ENCODE measurements around the gene ZSWIM1.
"Not testable (repeated sequence)": the region's sequence is repeated elsewhere in the genome, so short reads cannot be mapped to it uniquely, and the experiment has no call there.

The ZSWIM1 gene

GRCh38 chr20:45890077-45890984 lies 9.3 kb downstream of the ZSWIM1 start:
- no peak for DNase-seq (ENCODE audit: low spot score)

DNA sequence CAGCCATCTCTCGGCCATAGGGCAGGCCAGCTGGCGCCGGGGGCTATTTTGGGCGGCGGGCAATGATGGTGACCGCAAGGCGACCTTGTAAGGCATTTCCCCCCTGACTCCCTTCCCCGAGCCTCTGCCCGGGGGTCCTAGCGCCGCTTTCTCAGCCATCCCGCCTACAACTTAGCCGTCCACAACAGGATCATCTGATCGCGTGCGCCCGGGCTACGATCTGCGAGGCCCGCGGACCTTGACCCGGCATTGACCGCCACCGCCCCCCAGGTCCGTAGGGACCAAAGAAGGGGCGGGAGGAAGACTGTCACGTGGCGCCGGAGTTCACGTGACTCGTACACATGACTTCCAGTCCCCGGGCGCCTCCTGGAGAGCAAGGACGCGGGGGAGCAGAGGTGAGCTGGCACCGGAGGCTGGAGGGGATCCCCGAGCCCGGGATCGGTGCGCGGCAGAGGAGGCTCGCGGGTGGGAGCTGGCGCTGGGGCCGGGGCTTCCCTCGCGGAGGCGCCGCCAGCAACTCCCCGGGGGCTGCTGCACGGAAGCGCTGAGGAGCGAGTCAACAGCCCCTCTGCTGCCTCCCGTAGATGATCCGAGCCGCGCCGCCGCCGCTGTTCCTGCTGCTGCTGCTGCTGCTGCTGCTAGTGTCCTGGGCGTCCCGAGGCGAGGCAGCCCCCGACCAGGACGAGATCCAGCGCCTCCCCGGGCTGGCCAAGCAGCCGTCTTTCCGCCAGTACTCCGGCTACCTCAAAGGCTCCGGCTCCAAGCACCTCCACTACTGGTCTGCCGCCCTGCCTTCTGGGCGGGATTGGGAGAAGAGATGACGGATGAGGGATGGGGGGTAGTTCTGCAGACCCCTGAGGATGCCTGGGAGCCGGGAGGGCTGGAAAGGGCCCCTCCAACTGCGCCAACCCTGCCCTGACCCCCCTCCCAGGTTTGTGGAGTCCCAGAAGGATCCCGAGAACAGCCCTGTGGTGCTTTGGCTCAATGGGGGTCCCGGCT lies 10.3 kb downstream of the ZSWIM1 start, which contains the start of the genes CTSA and NEURL2:
TSS of gene CTSA (plus strand) at position 351 of the 999 bp plus-strand sequence. CDS start at position 585, 234 bp downstream.
TSS of gene NEURL2 (minus strand) at position 224 of the 999 bp plus-strand sequence. CDS start at position 7, 217 bp downstream.
- DNase-seq (ENCODE audit: low spot score), result peak; percentile 88

DNA sequence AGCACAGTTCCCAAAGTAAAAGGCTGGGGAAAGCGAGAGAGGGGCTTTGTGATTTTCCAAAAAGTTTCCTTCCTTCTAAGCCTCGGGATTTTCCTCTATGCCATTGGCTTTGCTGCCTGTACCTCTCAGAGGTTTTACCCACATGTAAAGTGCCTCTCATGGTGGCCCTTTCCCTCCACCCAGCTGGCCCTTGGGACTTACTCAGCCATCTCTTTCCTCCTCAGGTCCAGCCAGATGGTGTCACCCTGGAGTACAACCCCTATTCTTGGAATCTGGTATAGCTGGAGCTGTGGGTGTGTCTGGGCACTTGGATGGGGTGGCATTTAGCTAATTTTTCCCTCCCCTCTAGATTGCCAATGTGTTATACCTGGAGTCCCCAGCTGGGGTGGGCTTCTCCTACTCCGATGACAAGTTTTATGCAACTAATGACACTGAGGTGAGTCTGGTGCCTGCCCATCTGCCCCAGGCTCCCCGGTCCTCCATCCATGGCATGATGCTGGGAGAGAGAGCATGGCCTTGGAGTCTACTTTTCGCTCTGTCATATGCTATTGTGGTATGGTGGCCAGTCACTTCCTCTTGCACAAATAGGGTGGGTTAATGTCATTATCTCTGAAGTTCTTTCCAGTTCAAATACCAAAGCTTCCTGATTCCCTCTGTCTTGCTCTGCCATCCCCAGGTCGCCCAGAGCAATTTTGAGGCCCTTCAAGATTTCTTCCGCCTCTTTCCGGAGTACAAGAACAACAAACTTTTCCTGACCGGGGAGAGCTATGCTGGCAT lies 11.2 kb downstream of the ZSWIM1 start:
- no peak for DNase-seq (ENCODE audit: low spot score)

DNA sequence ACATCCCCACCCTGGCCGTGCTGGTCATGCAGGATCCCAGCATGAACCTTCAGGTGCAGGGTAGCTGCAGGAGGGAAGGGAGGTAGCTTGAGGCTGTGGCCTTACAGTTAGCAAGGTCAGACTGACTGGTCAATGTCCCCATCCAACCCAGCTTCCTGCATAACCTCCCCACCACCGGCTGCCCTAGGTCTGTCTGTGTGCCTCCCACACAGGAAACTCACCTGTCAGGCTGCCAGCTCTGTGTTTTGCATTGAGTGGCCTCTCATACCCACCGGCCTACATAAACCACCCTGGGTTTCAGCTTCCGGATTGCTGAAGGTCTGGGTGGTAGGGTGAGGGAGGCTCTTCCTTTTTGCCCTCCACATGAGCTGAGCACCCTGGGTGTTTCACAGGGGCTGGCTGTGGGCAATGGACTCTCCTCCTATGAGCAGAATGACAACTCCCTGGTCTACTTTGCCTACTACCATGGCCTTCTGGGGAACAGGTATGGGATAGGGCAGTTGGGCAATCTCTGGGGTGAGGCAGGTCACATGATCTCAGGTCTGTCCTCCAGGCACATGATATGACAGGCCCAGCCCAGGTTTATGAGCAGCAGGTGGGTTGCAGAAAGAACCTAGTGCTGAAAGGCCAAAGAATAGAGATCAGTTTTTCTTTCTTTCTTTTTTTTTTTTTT lies 11.9 kb downstream of the ZSWIM1 start:
- DNase-seq (ENCODE audit: low spot score), result no peak

- DNase-seq (ENCODE audit: low spot score), result no peak
Measured at GRCh38 chr20:45893831-45894230, 12.8 kb downstream of the ZSWIM1 start.

GRCh38 chr20:45894797-45895196 lies 13.8 kb downstream of the ZSWIM1 start:
- no peak for DNase-seq (ENCODE audit: low spot score)

DNA sequence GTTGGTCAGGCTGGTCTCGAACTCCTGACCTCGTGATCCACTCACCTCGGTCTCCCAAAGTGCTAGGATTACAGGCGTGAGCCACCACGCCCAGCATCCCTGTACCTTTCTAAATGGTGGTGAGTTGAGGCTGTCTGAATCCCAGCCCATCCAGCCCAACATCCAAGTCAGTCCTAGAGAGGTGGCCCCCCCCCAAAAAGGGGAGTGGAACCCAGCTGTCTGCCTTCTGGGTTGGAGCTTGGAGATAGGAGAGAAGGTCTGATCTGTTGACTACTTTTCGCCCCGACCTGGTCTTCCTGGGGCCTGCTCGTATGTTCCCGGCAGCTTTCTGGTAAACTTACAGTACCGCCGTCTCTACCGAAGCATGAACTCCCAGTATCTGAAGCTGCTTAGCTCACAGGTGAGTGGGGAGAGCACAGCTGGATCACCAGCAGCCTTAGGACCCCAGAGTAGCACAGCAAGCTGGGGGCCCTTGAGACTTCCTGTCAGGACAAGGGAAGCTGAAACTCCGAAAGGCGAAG lies 15.7 kb downstream of the ZSWIM1 start:
- DNase-seq (ENCODE audit: low spot score), result no peak

DNA sequence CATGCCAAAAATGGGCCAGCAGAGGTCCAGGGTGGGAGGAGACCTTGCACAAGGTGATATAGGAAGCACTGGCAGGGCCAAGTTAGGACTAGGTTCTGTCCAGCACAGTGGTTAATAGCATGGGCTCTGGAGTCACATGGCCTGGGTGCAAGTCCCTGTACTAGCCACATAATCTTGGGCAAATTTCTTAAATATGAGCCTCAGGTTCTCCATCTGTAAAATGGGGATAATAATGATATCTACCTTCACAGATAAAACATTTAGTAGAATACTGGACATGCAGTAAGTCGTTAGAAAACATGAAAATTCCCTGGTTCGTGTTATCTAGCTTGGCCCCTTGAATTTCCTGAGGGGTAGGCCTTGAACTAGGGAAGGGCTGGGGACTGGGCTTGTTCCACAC lies 16.3 kb downstream of the ZSWIM1 start:
- no peak for DNase-seq (ENCODE audit: low spot score)

DNA sequence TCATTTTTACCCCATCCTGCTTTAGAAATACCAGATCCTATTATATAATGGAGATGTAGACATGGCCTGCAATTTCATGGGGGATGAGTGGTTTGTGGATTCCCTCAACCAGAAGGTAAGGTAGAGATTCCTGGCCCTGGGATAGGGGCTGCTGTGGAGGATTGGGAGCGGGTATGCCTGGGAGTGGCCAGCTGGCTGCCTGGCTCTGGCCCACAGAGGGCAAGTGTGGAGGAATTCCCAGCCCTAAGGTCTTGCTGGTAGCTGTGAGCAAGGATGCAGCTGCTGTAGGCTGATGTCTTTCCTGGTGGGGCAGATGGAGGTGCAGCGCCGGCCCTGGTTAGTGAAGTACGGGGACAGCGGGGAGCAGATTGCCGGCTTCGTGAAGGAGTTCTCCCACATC lies 16.7 kb downstream of the ZSWIM1 start:
- no peak for DNase-seq (ENCODE audit: low spot score)

GRCh38 chr20:45898285-45898684 lies 17.3 kb downstream of the ZSWIM1 start:
- DNase-seq (ENCODE audit: low spot score), result no peak

DNA sequence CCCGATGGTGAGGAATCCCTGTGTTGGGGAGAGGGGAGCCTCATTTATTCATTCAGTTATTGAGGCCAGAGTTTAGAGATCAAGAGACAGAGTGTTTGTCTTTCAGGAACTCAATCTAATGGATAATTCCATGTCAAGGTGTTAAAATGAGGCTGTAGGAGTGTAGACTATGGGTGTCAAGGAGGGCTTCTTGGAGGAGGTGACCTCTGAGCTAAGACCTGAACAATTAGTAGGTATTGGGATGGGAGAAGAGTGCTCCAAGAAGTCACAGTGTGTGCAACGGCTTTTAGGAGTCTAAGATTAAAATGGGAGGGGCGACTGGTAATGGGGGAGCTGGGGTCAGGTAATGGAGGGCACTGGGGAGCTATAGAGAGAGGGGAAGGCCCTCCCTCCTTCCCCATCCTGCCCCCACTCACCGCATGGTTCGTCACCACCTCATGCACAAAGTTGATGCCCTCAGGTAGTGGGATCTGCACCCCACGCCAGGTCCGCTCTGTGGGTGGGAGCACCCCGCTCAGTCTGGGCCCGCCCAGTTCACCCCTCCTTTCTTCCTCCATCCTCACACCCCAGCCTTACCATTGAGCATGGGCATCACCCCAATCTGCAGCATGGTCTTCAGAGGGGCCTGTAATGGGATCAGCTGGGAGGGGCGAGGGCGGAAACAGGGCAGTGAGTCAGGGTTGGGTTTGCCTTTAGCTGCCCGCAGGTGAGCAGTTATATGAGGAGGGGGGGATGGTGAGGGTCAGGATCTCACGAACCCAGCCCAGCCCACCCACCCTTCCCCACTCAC lies 18.2 kb downstream of the ZSWIM1 start:
- DNase-seq (ENCODE audit: low spot score), result no peak

GRCh38 chr20:45901332-45901731 lies 20.3 kb downstream of the ZSWIM1 start:
- not testable (repeated sequence) for DNase-seq (ENCODE audit: low spot score)

GRCh38 chr20:45902199-45902701 lies 21.2 kb downstream of the ZSWIM1 start:
- DNase-seq (ENCODE audit: low spot score), result no peak

DNA sequence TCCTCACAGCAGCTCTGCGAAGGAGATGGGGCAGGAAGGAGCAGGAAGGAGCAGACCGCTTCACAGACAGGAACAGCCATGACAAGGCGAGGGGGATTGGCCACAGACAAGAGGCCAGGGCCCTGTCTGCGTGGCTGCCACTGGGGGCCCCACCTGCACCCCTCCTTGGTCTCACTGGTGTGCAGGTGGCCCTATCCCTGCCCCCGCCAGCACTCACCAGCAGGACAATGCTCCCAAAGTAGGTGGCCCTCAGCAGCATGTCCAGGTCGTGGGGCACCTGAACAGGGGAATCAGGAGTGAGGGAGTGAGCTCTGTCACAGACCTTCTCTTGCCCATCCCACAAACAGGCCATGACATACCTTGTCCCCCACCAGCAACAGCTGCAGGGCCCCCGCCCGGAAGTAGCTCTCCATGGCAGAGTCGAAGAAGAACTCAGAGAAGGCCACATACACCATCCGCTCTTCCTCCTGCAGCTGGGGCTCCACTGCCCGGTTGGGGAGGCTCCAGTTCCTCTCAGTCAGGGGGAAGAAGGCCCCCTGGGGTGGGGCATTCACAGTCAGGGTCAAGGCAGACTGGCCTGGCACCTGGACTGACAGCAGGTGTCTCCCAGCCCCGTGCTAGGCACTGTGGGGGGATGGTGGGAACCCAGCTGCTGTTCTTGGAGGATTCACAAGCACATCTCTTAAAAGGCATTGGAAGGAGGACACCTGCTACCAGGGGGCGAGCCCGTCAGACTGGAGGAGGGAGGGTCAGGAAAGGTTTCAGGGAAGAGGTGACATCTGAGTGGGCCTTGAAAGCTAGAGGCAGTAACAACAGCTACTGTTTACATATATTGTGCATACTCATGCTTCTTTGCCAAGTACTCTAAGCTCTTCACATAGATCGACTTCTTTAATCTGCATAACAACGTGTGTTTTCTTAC lies 23.8 kb downstream of the ZSWIM1 start:
- no peak for DNase-seq (ENCODE audit: low spot score)

DNA sequence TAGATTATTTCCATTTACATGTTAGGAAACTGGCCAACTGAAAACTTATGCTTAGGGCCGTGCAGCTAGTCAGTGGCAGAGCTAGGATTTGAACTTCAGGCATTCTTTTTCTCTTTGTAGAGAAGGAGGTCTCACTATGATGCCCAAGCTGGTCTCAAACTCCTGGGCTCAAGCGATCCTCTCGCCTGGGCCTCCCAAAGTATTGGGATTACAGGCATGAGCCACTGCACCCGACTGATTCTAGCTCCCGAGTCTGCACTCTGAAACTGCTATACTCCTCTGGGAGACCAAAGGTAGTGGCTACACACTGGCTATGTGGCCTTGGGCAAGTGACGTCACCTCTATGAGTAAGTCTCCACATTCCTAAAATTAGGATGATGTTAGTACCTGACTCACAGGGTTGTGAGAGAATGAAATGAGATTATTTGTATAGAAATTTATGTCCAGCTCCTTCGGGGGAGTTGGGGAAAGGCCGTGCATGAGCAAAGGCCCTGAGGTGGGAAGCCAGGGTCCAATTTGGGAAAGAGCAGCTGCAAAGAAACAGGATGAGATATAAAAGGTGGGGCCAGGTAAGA lies 24.6 kb downstream of the ZSWIM1 start:
- DNase-seq (ENCODE audit: low spot score), result no peak

DNA sequence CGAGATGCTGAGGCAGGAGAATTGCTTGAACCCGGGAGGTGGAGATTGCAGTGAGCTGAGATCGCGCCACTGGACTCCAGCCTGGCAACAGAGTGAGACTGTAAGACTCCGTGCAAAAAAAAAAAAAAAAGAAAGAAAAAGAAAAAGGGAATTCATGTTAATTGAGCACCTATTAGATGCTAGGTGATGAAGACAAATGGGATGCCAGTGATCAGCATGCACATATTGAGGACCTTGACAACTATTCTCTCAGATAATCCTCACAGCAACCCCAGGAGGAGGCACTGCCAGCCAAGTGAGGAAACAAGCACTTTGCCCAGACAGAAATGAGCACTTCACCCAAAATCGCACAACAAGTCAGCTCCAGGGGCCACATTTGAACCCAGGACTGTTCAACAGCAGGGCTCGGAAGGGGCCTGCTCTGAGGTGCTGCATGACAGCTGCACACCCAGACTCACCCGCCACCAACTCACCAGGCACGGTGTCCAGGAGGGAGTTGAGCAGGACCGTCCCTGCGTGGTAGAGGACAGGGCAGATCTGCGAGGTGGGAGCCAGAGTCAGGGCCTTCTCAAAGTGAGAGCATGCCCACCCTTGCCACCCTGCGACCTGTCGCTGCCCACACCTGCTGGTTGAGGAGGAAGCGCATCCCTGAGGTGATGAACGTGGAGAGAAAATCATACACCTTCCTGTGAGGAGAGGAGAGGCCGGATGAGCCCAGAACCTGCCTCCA lies 26.4 kb downstream of the ZSWIM1 start:
- no peak for DNase-seq (ENCODE audit: low spot score)

GRCh38 chr20:45908084-45908483 lies 27.1 kb downstream of the ZSWIM1 start:
- no peak for DNase-seq (ENCODE audit: low spot score)

Data from LoVo (cell line).